PFSK-1 (cell line): Measurements from ENCODE around the gene ANKRD40.

Experiments used
- FOXP2 ChIP-seq: optimal IDR thresholded peaks from 2 replicates; pipeline ENCODE3; 2011; ENCODE audit warnings: borderline replicate concordance, control low read depth, inconsistent platforms; ENCODE audit not compliant: insufficient read depth; ENCODE audit errors: extremely low read length, extremely low read depth
- POLR2AphosphoS5 ChIP-seq: IDR thresholded peaks from 2 replicates; pipeline ENCODE4 v1.6.1; 2012; ENCODE audit warnings: low read depth, mild to moderate bottlenecking, control low read depth, low read length, moderate library complexity
- SIN3A ChIP-seq: IDR thresholded peaks from 2 replicates; pipeline ENCODE4 v1.6.1; 2012; ENCODE audit warnings: mild to moderate bottlenecking, low read length, moderate library complexity, borderline replicate concordance; ENCODE audit not compliant: insufficient read depth
- TAF1 ChIP-seq: IDR thresholded peaks from 2 replicates; pipeline ENCODE4 v1.6.1; 2012; ENCODE audit warnings: low read length, control low read depth, borderline replicate concordance; ENCODE audit not compliant: insufficient read depth
- TF ChIP-seq, protein P1 (sequence below), 2 experiments: IDR thresholded peaks; 2 replicates each; pipeline versions ENCODE4 v1.6.1 to v1.8.0; 2011 to 2012; ENCODE audit warnings: low read depth in 2 of 2, low read length in 2 of 2, control low read depth in 1 of 2, inconsistent platforms in 1 of 2, mild to moderate bottlenecking in 1 of 2, moderate library complexity in 1 of 2; ENCODE audit not compliant: insufficient read depth in 1 of 2

ANKRD40 gene

GRCh38 chr17:50692448-50693035 is 15.2 kb downstream of the ANKRD40 start:
- TF ChIP-seq POLR2AphosphoS5 (no peak), SIN3A (no peak), TAF1 (no peak), FOXP2 (no peak)
- TF ChIP-seq, protein P1, sequence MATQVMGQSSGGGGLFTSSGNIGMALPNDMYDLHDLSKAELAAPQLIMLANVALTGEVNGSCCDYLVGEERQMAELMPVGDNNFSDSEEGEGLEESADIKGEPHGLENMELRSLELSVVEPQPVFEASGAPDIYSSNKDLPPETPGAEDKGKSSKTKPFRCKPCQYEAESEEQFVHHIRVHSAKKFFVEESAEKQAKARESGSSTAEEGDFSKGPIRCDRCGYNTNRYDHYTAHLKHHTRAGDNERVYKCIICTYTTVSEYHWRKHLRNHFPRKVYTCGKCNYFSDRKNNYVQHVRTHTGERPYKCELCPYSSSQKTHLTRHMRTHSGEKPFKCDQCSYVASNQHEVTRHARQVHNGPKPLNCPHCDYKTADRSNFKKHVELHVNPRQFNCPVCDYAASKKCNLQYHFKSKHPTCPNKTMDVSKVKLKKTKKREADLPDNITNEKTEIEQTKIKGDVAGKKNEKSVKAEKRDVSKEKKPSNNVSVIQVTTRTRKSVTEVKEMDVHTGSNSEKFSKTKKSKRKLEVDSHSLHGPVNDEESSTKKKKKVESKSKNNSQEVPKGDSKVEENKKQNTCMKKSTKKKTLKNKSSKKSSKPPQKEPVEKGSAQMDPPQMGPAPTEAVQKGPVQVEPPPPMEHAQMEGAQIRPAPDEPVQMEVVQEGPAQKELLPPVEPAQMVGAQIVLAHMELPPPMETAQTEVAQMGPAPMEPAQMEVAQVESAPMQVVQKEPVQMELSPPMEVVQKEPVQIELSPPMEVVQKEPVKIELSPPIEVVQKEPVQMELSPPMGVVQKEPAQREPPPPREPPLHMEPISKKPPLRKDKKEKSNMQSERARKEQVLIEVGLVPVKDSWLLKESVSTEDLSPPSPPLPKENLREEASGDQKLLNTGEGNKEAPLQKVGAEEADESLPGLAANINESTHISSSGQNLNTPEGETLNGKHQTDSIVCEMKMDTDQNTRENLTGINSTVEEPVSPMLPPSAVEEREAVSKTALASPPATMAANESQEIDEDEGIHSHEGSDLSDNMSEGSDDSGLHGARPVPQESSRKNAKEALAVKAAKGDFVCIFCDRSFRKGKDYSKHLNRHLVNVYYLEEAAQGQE (IDR thresholded peaks at IDR 0.05; ENCODE audit: insufficient read depth in 1 of 2, low read depth in 2 of 2, low read length in 2 of 2): no peak

DNA sequence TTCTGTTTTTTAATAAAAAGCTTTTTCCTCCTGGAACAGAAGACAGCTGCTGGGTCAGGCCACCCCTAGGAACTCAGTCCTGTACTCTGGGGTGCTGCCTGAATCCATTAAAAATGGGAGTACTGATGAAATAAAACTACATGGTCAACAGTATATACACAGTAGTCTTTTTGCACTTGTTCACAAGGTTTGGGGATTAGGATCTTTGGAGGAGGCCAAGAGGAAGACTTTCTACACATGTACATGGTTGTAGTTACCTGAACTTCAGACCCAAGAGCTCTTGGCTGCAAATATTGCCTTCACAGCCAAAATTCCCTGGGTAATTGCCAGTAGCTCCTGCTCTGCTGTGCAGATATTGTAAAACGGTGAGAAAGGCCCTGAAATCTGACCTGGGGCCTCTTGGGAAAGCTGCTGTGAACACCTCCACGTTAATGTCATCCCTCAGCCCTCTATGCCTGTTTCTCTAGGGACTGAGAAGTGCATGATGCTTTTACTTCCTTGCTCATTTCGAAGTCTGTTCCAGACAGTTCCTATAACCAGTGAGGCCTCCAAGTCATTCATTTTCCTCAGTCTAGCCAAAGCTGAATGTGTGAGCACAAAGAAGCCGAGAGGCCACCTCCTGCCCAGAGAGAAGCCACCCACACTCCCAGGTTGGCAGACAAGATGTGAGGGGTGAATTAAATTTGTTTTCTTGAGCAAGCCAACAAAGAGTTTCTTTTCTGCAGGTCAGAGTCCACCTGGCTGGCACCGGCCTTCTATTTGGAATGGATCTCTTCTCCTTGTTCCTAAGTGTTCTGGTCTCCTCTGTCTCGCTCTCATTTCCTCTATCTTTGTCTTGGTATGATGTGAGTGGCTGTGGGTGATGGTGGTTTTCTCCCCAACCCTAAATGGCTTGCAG is 15.9 kb downstream of the ANKRD40 start:
- TF ChIP-seq POLR2AphosphoS5 (0 out of 2 replicates have a peak, but pooled peaks have one; percentile 13), FOXP2 (no peak)
- TF ChIP-seq, protein P1 (IDR thresholded peaks at IDR 0.05; ENCODE audit: insufficient read depth in 1 of 2, low read depth in 2 of 2, low read length in 2 of 2): no peak

DNA sequence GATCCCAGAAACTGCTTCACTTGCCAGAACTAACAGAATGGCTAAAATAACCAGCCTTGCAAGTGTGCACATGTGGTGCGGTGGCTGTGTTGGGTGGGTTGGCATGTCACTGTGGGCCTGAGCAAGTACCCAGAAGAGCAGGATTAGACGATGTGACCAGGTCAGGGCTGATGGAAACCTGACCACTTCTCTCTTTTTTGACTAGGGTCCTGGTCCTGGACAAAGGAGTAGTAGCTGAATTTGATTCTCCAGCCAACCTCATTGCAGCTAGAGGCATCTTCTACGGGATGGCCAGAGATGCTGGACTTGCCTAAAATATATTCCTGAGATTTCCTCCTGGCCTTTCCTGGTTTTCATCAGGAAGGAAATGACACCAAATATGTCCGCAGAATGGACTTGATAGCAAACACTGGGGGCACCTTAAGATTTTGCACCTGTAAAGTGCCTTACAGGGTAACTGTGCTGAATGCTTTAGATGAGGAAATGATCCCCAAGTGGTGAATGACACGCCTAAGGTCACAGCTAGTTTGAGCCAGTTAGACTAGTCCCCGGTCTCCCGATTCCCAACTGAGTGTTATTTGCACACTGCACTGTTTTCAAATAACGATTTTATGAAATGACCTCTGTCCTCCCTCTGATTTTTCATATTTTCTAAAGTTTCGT is 16.7 kb downstream of the ANKRD40 start:
- TF ChIP-seq SIN3A (no peak), FOXP2 (no peak), TAF1 (no peak), POLR2AphosphoS5 (no peak)
- TF ChIP-seq, protein P1 (IDR thresholded peaks at IDR 0.05; ENCODE audit: insufficient read depth in 1 of 2, low read depth in 2 of 2, low read length in 2 of 2): no peak

GRCh38 chr17:50689956-50690886 is 17.5 kb downstream of the ANKRD40 start:
- no peak for TF ChIP-seq TAF1
- TF ChIP-seq FOXP2: peak; percentile 34

DNA sequence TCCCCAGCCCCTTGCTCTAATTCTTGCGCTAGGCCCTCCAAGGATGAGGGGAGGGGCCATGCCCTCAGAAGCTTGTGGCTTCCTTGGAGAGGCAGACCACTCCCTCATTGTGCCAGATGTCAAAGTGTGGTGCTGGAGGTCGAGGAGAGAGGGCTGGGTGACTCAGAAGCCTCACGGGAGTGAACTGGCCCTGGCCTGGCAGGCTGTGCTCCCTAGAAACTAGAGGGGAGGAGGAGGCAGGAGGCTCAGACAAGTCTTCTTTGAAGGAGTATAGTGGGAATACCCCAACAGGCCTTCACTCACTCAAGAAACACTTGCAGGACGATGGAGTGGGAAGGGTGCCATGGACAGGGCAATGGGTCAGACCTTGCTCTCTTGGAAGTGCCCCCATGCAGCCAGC is 18.5 kb downstream of the ANKRD40 start:
- TF ChIP-seq FOXP2 (no peak), POLR2AphosphoS5 (no peak), TAF1 (no peak), SIN3A (no peak)
- TF ChIP-seq, protein P1 (IDR thresholded peaks at IDR 0.05; ENCODE audit: insufficient read depth in 1 of 2, low read depth in 2 of 2, low read length in 2 of 2): no peak
